H9 (cell line): ENCODE measurements around the gene C10orf143. TPM values are rescaled to one million over a fixed set of nuclear protein-coding genes. Genes with fewer than 3 reads are reported as not detected.

ENCODE experiments used
- DNase-seq: peaks from one replicate; pipeline ENCODE4 v3.0.0-alpha.2; 2017
- H2AFZ ChIP-seq: one replicate; pipeline ENCODE4 v1.6.1; 2013; ENCODE audit warnings: mild to moderate bottlenecking, low read length, control low read depth, moderate library complexity
- H2AK5ac ChIP-seq: 2 replicates; pipeline ENCODE4 v1.6.1; 2013; ENCODE audit warnings: low read length, control low read depth, mixed read lengths; ENCODE audit not compliant: insufficient read length
- H2BK120ac ChIP-seq: one replicate; pipeline ENCODE4 v1.6.1; 2013; ENCODE audit warnings: low read depth, mild to moderate bottlenecking, low read length, control low read depth, inconsistent platforms; ENCODE audit not compliant: poor library complexity, severe bottlenecking
- H2BK12ac ChIP-seq: 2 replicates; pipeline ENCODE4 v1.6.1; 2013; ENCODE audit warnings: low read length, control low read depth, mixed read lengths, low read depth; ENCODE audit not compliant: insufficient read length
- H2BK15ac ChIP-seq: 2 replicates; pipeline ENCODE4 v1.6.1; 2013; ENCODE audit warnings: low read depth, low read length, control low read depth
- H2BK20ac ChIP-seq: one replicate; pipeline ENCODE4 v1.6.1; 2013; ENCODE audit warnings: low read depth, mild to moderate bottlenecking, low read length, control low read depth, inconsistent platforms; ENCODE audit not compliant: poor library complexity, severe bottlenecking
- H2BK5ac ChIP-seq: 2 replicates; pipeline ENCODE4 v1.6.1; 2013; ENCODE audit warnings: low read length, control low read depth, mixed read lengths; ENCODE audit not compliant: insufficient read length
- H3K14ac ChIP-seq: 2 replicates; pipeline ENCODE4 v1.6.1; 2013; ENCODE audit warnings: low read length, control low read depth; ENCODE audit not compliant: insufficient read depth
- H3K18ac ChIP-seq: 2 replicates; pipeline ENCODE4 v1.6.1; 2013; ENCODE audit warnings: low read depth, mild to moderate bottlenecking, mixed read lengths, low read length, control low read depth; ENCODE audit not compliant: insufficient read length
- H3K23ac ChIP-seq: 2 replicates; pipeline ENCODE4 v1.6.1; 2013; ENCODE audit warnings: low read length, control low read depth, mixed read lengths, low read depth; ENCODE audit not compliant: insufficient read length
- H3K23me2 ChIP-seq: 2 replicates; pipeline ENCODE4 v1.6.1; 2013; ENCODE audit warnings: low read depth, mild to moderate bottlenecking, mixed read lengths, low read length, control low read depth; ENCODE audit not compliant: insufficient read length, poor library complexity, severe bottlenecking
- H3K27ac ChIP-seq: 2 replicates; pipeline ENCODE4 v1.5.1; 2013; ENCODE audit warnings: low read length, control low read depth, mixed read lengths, low read depth; ENCODE audit not compliant: insufficient read length
- H3K27me3 ChIP-seq: 2 replicates; pipeline ENCODE4 v1.6.1; 2013; ENCODE audit warnings: low read length, control low read depth, inconsistent platforms; ENCODE audit not compliant: insufficient read depth
- H3K4ac ChIP-seq: 2 replicates; pipeline ENCODE4 v1.6.1; 2013; ENCODE audit warnings: low read depth, mild to moderate bottlenecking, control low read depth, inconsistent platforms, low read length, moderate library complexity
- H3K4me1 ChIP-seq: 2 replicates; pipeline ENCODE4 v1.6.1; 2013; ENCODE audit warnings: low read length, control low read depth, inconsistent platforms; ENCODE audit not compliant: insufficient read depth
- H3K4me2 ChIP-seq: 2 replicates; pipeline ENCODE4 v1.6.1; 2013; ENCODE audit warnings: low read length, control low read depth, mixed read lengths; ENCODE audit not compliant: insufficient read length, insufficient read depth
- H3K56ac ChIP-seq: 2 replicates; pipeline ENCODE4 v1.6.1; 2013; ENCODE audit warnings: low read depth, mild to moderate bottlenecking, mixed read lengths, low read length, control low read depth; ENCODE audit not compliant: insufficient read length
- H3K79me1 ChIP-seq: 2 replicates; pipeline ENCODE4 v1.6.1; 2013; ENCODE audit warnings: low read depth, mild to moderate bottlenecking, moderate library complexity, low read length, control low read depth, inconsistent platforms; ENCODE audit not compliant: insufficient read depth, poor library complexity, severe bottlenecking
- H3K79me2 ChIP-seq: 2 replicates; pipeline ENCODE4 v1.6.1; 2013; ENCODE audit warnings: low read length, control low read depth, inconsistent platforms; ENCODE audit not compliant: insufficient read depth
- H3K9ac ChIP-seq: 2 replicates; pipeline ENCODE4 v1.6.1; 2013; ENCODE audit warnings: low read length, control low read depth, mixed read lengths; ENCODE audit not compliant: insufficient read length; ENCODE audit errors: extremely low read depth
- H3K9me3 ChIP-seq: one replicate; pipeline ENCODE4 v1.6.1; 2013; ENCODE audit warnings: low read depth, low read length, inconsistent platforms; ENCODE audit not compliant: control insufficient read depth
- H3T11ph ChIP-seq: one replicate; pipeline ENCODE4 v1.6.1; 2013; ENCODE audit warnings: mild to moderate bottlenecking, low read length, control low read depth, inconsistent platforms
- H4K20me1 ChIP-seq: one replicate; pipeline ENCODE4 v1.6.1; 2013; ENCODE audit not compliant: control insufficient read depth, insufficient read length, insufficient read depth
- H4K5ac ChIP-seq: 2 replicates; pipeline ENCODE4 v1.6.1; 2013; ENCODE audit warnings: low read depth, mild to moderate bottlenecking, mixed read lengths, low read length, control low read depth; ENCODE audit not compliant: insufficient read length
- H4K8ac ChIP-seq: replicated peaks from 2 replicates; pipeline ENCODE4 v1.6.1; 2013; ENCODE audit warnings: low read length, control low read depth, mixed read lengths, low read depth; ENCODE audit not compliant: insufficient read length
- H4K91ac ChIP-seq: 2 replicates; pipeline ENCODE4 v1.6.1; 2013; ENCODE audit warnings: low read depth, mild to moderate bottlenecking, moderate library complexity, mixed read lengths, low read length, control low read depth; ENCODE audit not compliant: insufficient read length
- H3K27ac Mint-ChIP-seq, 3 experiments: 2 replicates in 2 of 3; 3 replicates in 1 of 3; pipeline ENCODE4 v1.8.0; 2020 to 2021; ENCODE audit warnings: mixed read lengths in 3 of 3, mild to moderate bottlenecking in 1 of 3, moderate library complexity in 1 of 3
- H3K27me3 Mint-ChIP-seq: 2 replicates; pipeline ENCODE4 v1.8.0; 2021; ENCODE audit warnings: low read depth, mild to moderate bottlenecking, moderate library complexity, mixed read lengths
- H3K36me3 Mint-ChIP-seq, 3 experiments: 2 replicates in 2 of 3; 3 replicates in 1 of 3; pipeline ENCODE4 v1.8.0; 2020 to 2021; ENCODE audit warnings: low read depth in 3 of 3, mixed read lengths in 3 of 3; ENCODE audit not compliant: insufficient read depth in 1 of 3
- H3K4me1 Mint-ChIP-seq, 2 experiments: 2 replicates each; pipeline ENCODE4 v1.8.0; 2020; ENCODE audit warnings: mixed read lengths in 2 of 2
- H3K4me3 Mint-ChIP-seq, 2 experiments: 2 replicates in 1 of 2; 3 replicates in 1 of 2; pipeline ENCODE4 v1.8.0; 2020 to 2021; ENCODE audit warnings: mild to moderate bottlenecking in 2 of 2, mixed read lengths in 2 of 2, moderate library complexity in 1 of 2
- H3K9me3 Mint-ChIP-seq, 2 experiments: 2 replicates in 1 of 2; 3 replicates in 1 of 2; pipeline ENCODE4 v1.8.0; 2020; ENCODE audit warnings: mild to moderate bottlenecking in 2 of 2, mixed read lengths in 2 of 2, moderate library complexity in 1 of 2
- WGBS: extraction: QIAGEN DNeasy Blood & Tissue Kit; methylation state at CpG from one replicate; pipeline ENCODE4 v1.1.7; 2013; ENCODE audit warnings: missing lambda C conversion rate, low lambda C conversion rate, mixed read lengths; ENCODE audit not compliant: insufficient read length; ENCODE audit errors: extremely low coverage; 5-methylcytosine and 5-hydroxymethylcytosine counted together
- total RNA-seq: library from RNA; stranded (reverse); gene quantifications from 2 replicates; pipeline ENCODE4 v1.2.1, GENCODE V29; 2021
- TF ChIP-seq, protein P1 (sequence below): fragments of 200-600 bp; sonication (generic); conservative IDR thresholded peaks from 3 replicates; pipeline ENCODE4 v1.8.0; 2021; ENCODE audit warnings: antibody characterized with exemption, mild to moderate bottlenecking

C10orf143 gene
- total RNA-seq, 1 experiment from 2014 or later = 0.94 TPM

DNA sequence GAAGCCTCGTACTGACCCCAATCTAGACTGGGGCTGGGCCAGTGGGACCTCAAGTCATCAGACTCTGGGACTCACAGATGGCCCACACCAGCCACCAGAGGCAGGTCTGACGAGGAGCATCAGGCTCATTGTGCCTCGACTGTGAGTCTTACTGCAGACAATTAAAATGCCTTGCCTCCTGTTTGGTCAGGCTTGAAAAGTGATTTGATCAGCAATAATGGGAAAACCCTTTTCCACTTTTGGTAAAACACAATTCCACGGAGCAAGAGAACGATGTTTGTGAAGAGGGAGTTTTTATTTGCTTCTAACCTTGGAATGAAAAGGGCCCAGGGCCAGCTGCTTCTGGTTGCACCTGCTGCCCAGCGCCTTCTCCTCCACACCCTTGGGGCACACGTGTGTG is 43.9 kb downstream of the C10orf143 start:
- no peaks in the 10 kb centered on the region for H3K4me1 Mint-ChIP-seq
- Histone ChIP-seq H3K9ac (no peak overlapping the region), H2BK12ac (no peak overlapping the region), H3T11ph (no peak overlapping the region), H4K8ac (no peak overlapping the region), H3K14ac (no peak overlapping the region), H3K18ac (no peak overlapping the region), H3K23ac (no peak overlapping the region), H2BK5ac (no peak overlapping the region), H3K56ac (no peak overlapping the region), H2BK120ac (no peak overlapping the region), H3K23me2 (no peaks in the 10 kb centered on the region), H2AK5ac (no peak overlapping the region), H2BK15ac (no peak overlapping the region), H4K20me1 (no peaks in the 10 kb centered on the region), H3K27ac (no peak overlapping the region), H3K9me3 (no peaks in the 10 kb centered on the region), H3K27me3 (no peaks in the 10 kb centered on the region; the same call in 1 of the 2 replicates), H3K4me2 (no peak overlapping the region), H4K5ac (no peak overlapping the region), H2BK20ac (no peak overlapping the region), H3K4ac (no peak overlapping the region), H3K4me1 (no peaks in the 10 kb centered on the region), H3K79me1 (no peaks in the 10 kb centered on the region), H2AFZ (no peak overlapping the region), H4K91ac (no peak overlapping the region), H3K79me2 (no peaks in the 10 kb centered on the region)
- H3K4me3 Mint-ChIP-seq = no peak overlapping the region
- TF ChIP-seq, protein P1, sequence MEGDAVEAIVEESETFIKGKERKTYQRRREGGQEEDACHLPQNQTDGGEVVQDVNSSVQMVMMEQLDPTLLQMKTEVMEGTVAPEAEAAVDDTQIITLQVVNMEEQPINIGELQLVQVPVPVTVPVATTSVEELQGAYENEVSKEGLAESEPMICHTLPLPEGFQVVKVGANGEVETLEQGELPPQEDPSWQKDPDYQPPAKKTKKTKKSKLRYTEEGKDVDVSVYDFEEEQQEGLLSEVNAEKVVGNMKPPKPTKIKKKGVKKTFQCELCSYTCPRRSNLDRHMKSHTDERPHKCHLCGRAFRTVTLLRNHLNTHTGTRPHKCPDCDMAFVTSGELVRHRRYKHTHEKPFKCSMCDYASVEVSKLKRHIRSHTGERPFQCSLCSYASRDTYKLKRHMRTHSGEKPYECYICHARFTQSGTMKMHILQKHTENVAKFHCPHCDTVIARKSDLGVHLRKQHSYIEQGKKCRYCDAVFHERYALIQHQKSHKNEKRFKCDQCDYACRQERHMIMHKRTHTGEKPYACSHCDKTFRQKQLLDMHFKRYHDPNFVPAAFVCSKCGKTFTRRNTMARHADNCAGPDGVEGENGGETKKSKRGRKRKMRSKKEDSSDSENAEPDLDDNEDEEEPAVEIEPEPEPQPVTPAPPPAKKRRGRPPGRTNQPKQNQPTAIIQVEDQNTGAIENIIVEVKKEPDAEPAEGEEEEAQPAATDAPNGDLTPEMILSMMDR = no peak
- WGBS = no CpG with 5 or more reads among the region's 7 CpGs
- H3K27me3 Mint-ChIP-seq = peaks cover 10% of the 10 kb centered on the region
- no peak for DNase-seq
- H3K9me3 Mint-ChIP-seq = no peaks in the 10 kb centered on the region
- H3K36me3 Mint-ChIP-seq = no peaks in the 10 kb centered on the region
- H3K27ac Mint-ChIP-seq = 0 out of 7 replicates have a peak overlapping the region, but pooled peaks of 1 of the 3 experiments have one; percentile 30
